Fibroblast of lung (primary cell): Measurements from ENCODE around the gene SLC38A3.

ENCODE experiments used
- EZH2 ChIP-seq: IDR thresholded peaks from 2 replicates; pipeline ENCODE4 v1.5.1; 2012; ENCODE audit warnings: low read length, control low read depth, mild to moderate bottlenecking; ENCODE audit errors: missing control alignments
- TF ChIP-seq, protein P1 (sequence below), 2 donors: IDR thresholded peaks in 1 of 2; conservative IDR thresholded peaks in 1 of 2; 1 replicate in 1 of 2; 2 replicates in 1 of 2; pipeline ENCODE4 v1.5.1; 2011 to 2012; ENCODE audit warnings: low read length in 2 of 2, control low read depth in 1 of 2, inconsistent platforms in 1 of 2, low read depth in 1 of 2, mild to moderate bottlenecking in 1 of 2

DNA sequence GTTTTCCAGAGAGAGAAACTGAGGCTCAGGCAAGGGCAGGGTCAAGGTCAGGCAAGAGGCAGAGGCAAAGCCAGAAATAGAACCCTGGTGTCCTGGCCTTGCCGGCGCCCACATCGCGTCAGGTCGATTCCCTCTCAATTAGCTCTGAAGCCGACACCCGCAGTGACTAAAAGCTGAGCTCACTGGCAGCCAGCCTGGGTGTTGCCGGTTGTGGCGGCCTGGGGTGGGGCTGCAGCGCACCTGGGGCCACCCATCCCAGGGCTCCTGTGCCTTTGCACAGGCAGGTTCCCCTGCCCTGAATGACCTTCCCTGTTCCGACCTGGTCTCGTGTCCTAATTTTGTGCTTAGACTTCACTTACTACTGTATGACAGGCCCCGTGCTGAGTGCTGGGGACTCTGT lies 43.8 kb upstream of the SLC38A3 start:
- TF ChIP-seq EZH2 = no peak
- TF ChIP-seq, protein P1, sequence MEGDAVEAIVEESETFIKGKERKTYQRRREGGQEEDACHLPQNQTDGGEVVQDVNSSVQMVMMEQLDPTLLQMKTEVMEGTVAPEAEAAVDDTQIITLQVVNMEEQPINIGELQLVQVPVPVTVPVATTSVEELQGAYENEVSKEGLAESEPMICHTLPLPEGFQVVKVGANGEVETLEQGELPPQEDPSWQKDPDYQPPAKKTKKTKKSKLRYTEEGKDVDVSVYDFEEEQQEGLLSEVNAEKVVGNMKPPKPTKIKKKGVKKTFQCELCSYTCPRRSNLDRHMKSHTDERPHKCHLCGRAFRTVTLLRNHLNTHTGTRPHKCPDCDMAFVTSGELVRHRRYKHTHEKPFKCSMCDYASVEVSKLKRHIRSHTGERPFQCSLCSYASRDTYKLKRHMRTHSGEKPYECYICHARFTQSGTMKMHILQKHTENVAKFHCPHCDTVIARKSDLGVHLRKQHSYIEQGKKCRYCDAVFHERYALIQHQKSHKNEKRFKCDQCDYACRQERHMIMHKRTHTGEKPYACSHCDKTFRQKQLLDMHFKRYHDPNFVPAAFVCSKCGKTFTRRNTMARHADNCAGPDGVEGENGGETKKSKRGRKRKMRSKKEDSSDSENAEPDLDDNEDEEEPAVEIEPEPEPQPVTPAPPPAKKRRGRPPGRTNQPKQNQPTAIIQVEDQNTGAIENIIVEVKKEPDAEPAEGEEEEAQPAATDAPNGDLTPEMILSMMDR (conservative IDR thresholded peaks at IDR 0.05 in 1 of 2, IDR thresholded peaks at IDR 0.05 in 1 of 2; ENCODE audit: low read depth in 1 of 2, low read length in 2 of 2) = no peak
